ENCODE results near the gene MBNL1. TPM values are rescaled to one million over a fixed set of nuclear protein-coding genes. Genes with fewer than 3 reads are reported as not detected.
A peak's percentile ranks its signal among the peaks of the same experiment; 100 is the strongest.

The MBNL1 gene
- total RNA-seq, 6 donors from 2014 or later = 231 to 506 (median 357) TPM

- Histone ChIP-seq H3K4me1 (peaks cover 55 to 76% (median 68%) of the 10 kb centered on the region in 4 donors), H3K9me3 (no peaks in the 10 kb centered on the region), H3K4me3 (no peak overlapping the region), H3K27me3 (no peaks in the 10 kb centered on the region), H3K36me3 (no peaks in the 10 kb centered on the region), H3K27ac (peak overlapping the region in 3 of 4 donors; percentile 0 to 26 (median 16))
- ATAC-seq (ENCODE audit: low FRiP score in 2 of 2) (no peak), DNase-seq (no peak)
- no peak for TF ChIP-seq POLR2A (IDR thresholded peaks at IDR 0.05)
- TF ChIP-seq EP300 (IDR thresholded peaks at IDR 0.05) = no peak
- TF ChIP-seq CTCF (IDR thresholded peaks at IDR 0.05) = no peak
- TF ChIP-seq POLR2AphosphoS5 (IDR thresholded peaks at IDR 0.05) = no peak
Measured at GRCh38 chr3:152318512-152318911, 49.8 kb downstream of the MBNL1 start.

- Histone ChIP-seq H3K36me3 (no peaks in the 10 kb centered on the region), H3K27me3 (no peaks in the 10 kb centered on the region), H3K27ac (peak overlapping the region in 3 of 4 donors; percentile 16 to 71 (median 26)), H3K4me3 (no peak overlapping the region), H3K4me1 (peaks cover 62 to 83% (median 74%) of the 10 kb centered on the region in 4 donors), H3K9me3 (no peaks in the 10 kb centered on the region)
- no peak for ATAC-seq (ENCODE audit: low FRiP score in 2 of 2)
- 80 to 88% methylated on average over 2 of the region's 2 CpGs for WGBS, 2 donors
- TF ChIP-seq EP300 (IDR thresholded peaks at IDR 0.05) (no peak), CTCF (IDR thresholded peaks at IDR 0.05) (no peak), POLR2A (IDR thresholded peaks at IDR 0.05) (no peak), POLR2AphosphoS5 (IDR thresholded peaks at IDR 0.05) (no peak)
- no peak for DNase-seq
Measured at GRCh38 chr3:152319256-152319655, 50.5 kb downstream of the MBNL1 start.

GRCh38 chr3:152319831-152320617, 51.3 kb downstream of the MBNL1 start:
- ATAC-seq (ENCODE audit: low FRiP score in 2 of 2) (peak; percentile 19 to 53), DNase-seq (no peak)
- Histone ChIP-seq H3K36me3 (no peaks in the 10 kb centered on the region), H3K27ac (peak overlapping the region in 3 of 4 donors; percentile 9 to 71 (median 65)), H3K27me3 (no peaks in the 10 kb centered on the region), H3K4me3 (no peak overlapping the region), H3K9me3 (no peaks in the 10 kb centered on the region), H3K4me1 (peaks cover 60 to 84% (median 77%) of the 10 kb centered on the region in 4 donors)
- WGBS, 2 donors = 67 to 74% methylated on average over 3 of the region's 3 CpGs
- TF ChIP-seq POLR2A (IDR thresholded peaks at IDR 0.05) (no peak), CTCF (IDR thresholded peaks at IDR 0.05) (no peak), POLR2AphosphoS5 (IDR thresholded peaks at IDR 0.05) (peak; percentile 51 to 71), EP300 (IDR thresholded peaks at IDR 0.05) (peak in 2 of 4 donors; percentile 77 to 83)

- 59 to 63% methylated on average over 2 of the region's 2 CpGs for WGBS, 2 donors
- no peak for TF ChIP-seq CTCF (IDR thresholded peaks at IDR 0.05)
- TF ChIP-seq POLR2A (IDR thresholded peaks at IDR 0.05) = no peak
- TF ChIP-seq POLR2AphosphoS5 (IDR thresholded peaks at IDR 0.05) = no peak
- TF ChIP-seq EP300 (IDR thresholded peaks at IDR 0.05) = no peak
- Histone ChIP-seq H3K4me3 (no peak overlapping the region), H3K9me3 (no peaks in the 10 kb centered on the region), H3K27me3 (no peaks in the 10 kb centered on the region), H3K4me1 (peaks cover 51 to 72% (median 70%) of the 10 kb centered on the region in 4 donors), H3K27ac (peak overlapping the region; percentile 1 to 71 (median 37)), H3K36me3 (no peaks in the 10 kb centered on the region)
- ATAC-seq (ENCODE audit: low FRiP score in 2 of 2) (no peak), DNase-seq (no peak)
Measured at GRCh38 chr3:152321200-152321954, 52.6 kb downstream of the MBNL1 start.

Measured in upper lobe of left lung (tissue), 6 donors.